ENCODE results near the gene SLC26A2.

Gene SLC26A2

GRCh38 chr5:149979896-149980295 lies 19.3 kb downstream of the SLC26A2 start:
- H3K4me3 ChIP-seq (ENCODE audit: low read depth, low read length), result no peak overlapping the region
- no peaks in the 10 kb centered on the region for H3K9me3 ChIP-seq (ENCODE audit: control insufficient read depth, insufficient read depth, low read length)
- no peaks in the 10 kb centered on the region for H3K36me3 ChIP-seq (ENCODE audit: control insufficient read depth, insufficient read depth, low read length)
- no peaks in the 10 kb centered on the region for H3K27me3 ChIP-seq (ENCODE audit: control insufficient read depth, insufficient read depth, low read length)
- H3K9ac ChIP-seq (ENCODE audit: low read depth, low read length), result no peak overlapping the region
- no peaks in the 10 kb centered on the region for H3K4me1 ChIP-seq (ENCODE audit: control insufficient read depth, insufficient read depth, low read length)

GRCh38 chr5:149981206-149981605 lies 20.6 kb downstream of the SLC26A2 start:
- Histone ChIP-seq H3K9ac (ENCODE audit: low read depth, low read length) (no peak overlapping the region), H3K36me3 (ENCODE audit: control insufficient read depth, insufficient read depth, low read length) (no peaks in the 10 kb centered on the region), H3K9me3 (ENCODE audit: control insufficient read depth, insufficient read depth, low read length) (no peaks in the 10 kb centered on the region), H3K4me1 (ENCODE audit: control insufficient read depth, insufficient read depth, low read length) (no peaks in the 10 kb centered on the region), H3K27me3 (ENCODE audit: control insufficient read depth, insufficient read depth, low read length) (no peaks in the 10 kb centered on the region), H3K4me3 (ENCODE audit: low read depth, low read length) (no peak overlapping the region)

GRCh38 chr5:149982505-149982904 lies 21.9 kb downstream of the SLC26A2 start:
- H3K9ac ChIP-seq (ENCODE audit: low read depth, low read length), result no peak overlapping the region
- no peak overlapping the region for H3K4me3 ChIP-seq (ENCODE audit: low read depth, low read length)
- H3K4me1 ChIP-seq (ENCODE audit: control insufficient read depth, insufficient read depth, low read length), result no peaks in the 10 kb centered on the region
- H3K27me3 ChIP-seq (ENCODE audit: control insufficient read depth, insufficient read depth, low read length), result no peaks in the 10 kb centered on the region
- no peaks in the 10 kb centered on the region for H3K36me3 ChIP-seq (ENCODE audit: control insufficient read depth, insufficient read depth, low read length)
- no peaks in the 10 kb centered on the region for H3K9me3 ChIP-seq (ENCODE audit: control insufficient read depth, insufficient read depth, low read length)

- H3K9me3 ChIP-seq (ENCODE audit: control insufficient read depth, insufficient read depth, low read length), result no peaks in the 10 kb centered on the region
- H3K4me1 ChIP-seq (ENCODE audit: control insufficient read depth, insufficient read depth, low read length), result no peaks in the 10 kb centered on the region
- no peaks in the 10 kb centered on the region for H3K36me3 ChIP-seq (ENCODE audit: control insufficient read depth, insufficient read depth, low read length)
- no peak overlapping the region for H3K4me3 ChIP-seq (ENCODE audit: low read depth, low read length)
- H3K27me3 ChIP-seq (ENCODE audit: control insufficient read depth, insufficient read depth, low read length), result no peaks in the 10 kb centered on the region
- H3K9ac ChIP-seq (ENCODE audit: low read depth, low read length), result no peak overlapping the region
Observed at GRCh38 chr5:149988126-149988525, 27.6 kb downstream of the SLC26A2 start.

GRCh38 chr5:149990518-149991376 lies 30.2 kb downstream of the SLC26A2 start:
- Histone ChIP-seq H3K9me3 (ENCODE audit: control insufficient read depth, insufficient read depth, low read length) (no peaks in the 10 kb centered on the region), H3K4me1 (ENCODE audit: control insufficient read depth, insufficient read depth, low read length) (no peaks in the 10 kb centered on the region), H3K4me3 (ENCODE audit: low read depth, low read length) (no peak overlapping the region), H3K27me3 (ENCODE audit: control insufficient read depth, insufficient read depth, low read length) (no peaks in the 10 kb centered on the region), H3K9ac (ENCODE audit: low read depth, low read length) (no peak overlapping the region), H3K36me3 (ENCODE audit: control insufficient read depth, insufficient read depth, low read length) (no peaks in the 10 kb centered on the region)

- Histone ChIP-seq H3K36me3 (ENCODE audit: control insufficient read depth, insufficient read depth, low read length) (no peaks in the 10 kb centered on the region), H3K9ac (ENCODE audit: low read depth, low read length) (no peak overlapping the region), H3K4me3 (ENCODE audit: low read depth, low read length) (no peak overlapping the region), H3K9me3 (ENCODE audit: control insufficient read depth, insufficient read depth, low read length) (no peaks in the 10 kb centered on the region), H3K4me1 (ENCODE audit: control insufficient read depth, insufficient read depth, low read length) (no peaks in the 10 kb centered on the region), H3K27me3 (ENCODE audit: control insufficient read depth, insufficient read depth, low read length) (no peaks in the 10 kb centered on the region)
Observed at GRCh38 chr5:149993471-149993870, 32.9 kb downstream of the SLC26A2 start.

- H3K9ac ChIP-seq (ENCODE audit: low read depth, low read length), result no peak overlapping the region
- no peak overlapping the region for H3K4me3 ChIP-seq (ENCODE audit: low read depth, low read length)
- no peaks in the 10 kb centered on the region for H3K27me3 ChIP-seq (ENCODE audit: control insufficient read depth, insufficient read depth, low read length)
- no peaks in the 10 kb centered on the region for H3K4me1 ChIP-seq (ENCODE audit: control insufficient read depth, insufficient read depth, low read length)
- H3K9me3 ChIP-seq (ENCODE audit: control insufficient read depth, insufficient read depth, low read length), result no peaks in the 10 kb centered on the region
- H3K36me3 ChIP-seq (ENCODE audit: control insufficient read depth, insufficient read depth, low read length), result no peaks in the 10 kb centered on the region
Observed at GRCh38 chr5:149995385-149996204, 35.0 kb downstream of the SLC26A2 start.

- no peaks in the 10 kb centered on the region for H3K27me3 ChIP-seq (ENCODE audit: control insufficient read depth, insufficient read depth, low read length)
- no peak overlapping the region for H3K4me3 ChIP-seq (ENCODE audit: low read depth, low read length)
Observed at GRCh38 chr5:149996205-149996890, 35.8 kb downstream of the SLC26A2 start.

GRCh38 chr5:149998281-149998680 lies 37.7 kb downstream of the SLC26A2 start:
- no peaks in the 10 kb centered on the region for H3K27me3 ChIP-seq (ENCODE audit: control insufficient read depth, insufficient read depth, low read length)
- no peaks in the 10 kb centered on the region for H3K9me3 ChIP-seq (ENCODE audit: control insufficient read depth, insufficient read depth, low read length)
- no peak overlapping the region for H3K9ac ChIP-seq (ENCODE audit: low read depth, low read length)
- H3K4me1 ChIP-seq (ENCODE audit: control insufficient read depth, insufficient read depth, low read length), result no peaks in the 10 kb centered on the region
- H3K4me3 ChIP-seq (ENCODE audit: low read depth, low read length), result no peak overlapping the region
- no peaks in the 10 kb centered on the region for H3K36me3 ChIP-seq (ENCODE audit: control insufficient read depth, insufficient read depth, low read length)

More at GRCh38 chr5:149996205-149996890, 35.8 kb downstream of the SLC26A2 start:
- H3K36me3 ChIP-seq (ENCODE audit: control insufficient read depth, insufficient read depth, low read length), result no peaks in the 10 kb centered on the region
- no peak overlapping the region for H3K9ac ChIP-seq (ENCODE audit: low read depth, low read length)
- H3K9me3 ChIP-seq (ENCODE audit: control insufficient read depth, insufficient read depth, low read length), result no peaks in the 10 kb centered on the region
- no peaks in the 10 kb centered on the region for H3K4me1 ChIP-seq (ENCODE audit: control insufficient read depth, insufficient read depth, low read length)

GRCh38 chr5:149999359-149999758 lies 38.8 kb downstream of the SLC26A2 start:
- H3K27me3 ChIP-seq (ENCODE audit: control insufficient read depth, insufficient read depth, low read length), result no peaks in the 10 kb centered on the region
- peak overlapping the region; percentile 81 for H3K4me3 ChIP-seq (ENCODE audit: low read depth, low read length)
- H3K4me1 ChIP-seq (ENCODE audit: control insufficient read depth, insufficient read depth, low read length), result no peaks in the 10 kb centered on the region
- H3K36me3 ChIP-seq (ENCODE audit: control insufficient read depth, insufficient read depth, low read length), result no peaks in the 10 kb centered on the region
- peak overlapping the region; percentile 92 for H3K9ac ChIP-seq (ENCODE audit: low read depth, low read length)
- H3K9me3 ChIP-seq (ENCODE audit: control insufficient read depth, insufficient read depth, low read length), result no peaks in the 10 kb centered on the region

- Histone ChIP-seq H3K9ac (ENCODE audit: low read depth, low read length) (peak overlapping the region; percentile 92), H3K4me1 (ENCODE audit: control insufficient read depth, insufficient read depth, low read length) (no peaks in the 10 kb centered on the region), H3K27me3 (ENCODE audit: control insufficient read depth, insufficient read depth, low read length) (no peaks in the 10 kb centered on the region), H3K9me3 (ENCODE audit: control insufficient read depth, insufficient read depth, low read length) (no peaks in the 10 kb centered on the region), H3K36me3 (ENCODE audit: control insufficient read depth, insufficient read depth, low read length) (no peaks in the 10 kb centered on the region), H3K4me3 (ENCODE audit: low read depth, low read length) (peak overlapping the region; percentile 81)
Observed at GRCh38 chr5:149999866-150000255, 39.3 kb downstream of the SLC26A2 start.

All from iPS-15b (cell line).